GM23338 (cell line): ENCODE data around the gene HOXD4. TPM values are rescaled to one million over a fixed set of nuclear protein-coding genes. Genes with fewer than 3 reads are reported as not detected.
A peak's percentile ranks its signal among the peaks of the same experiment; 100 is the strongest.

Source experiments
- ATAC-seq: fragments of 200-7000 bp; cut with Tn5 transposase; 3 replicates; pipeline ENCODE4 v1.9.1; 2020
- DNase-seq: peaks from one replicate; pipeline ENCODE4 v3.0.0-alpha.2; 2015; ENCODE audit warnings: low spot score
- H2AFZ ChIP-seq: fragments of 200-600 bp; sonication (generic); 2 replicates; pipeline ENCODE4 v1.8.0; 2016; ENCODE audit warnings: antibody characterized with exemption, mild to moderate bottlenecking, moderate library complexity
- H3F3A ChIP-seq: fragments of 200-600 bp; sonication (generic); replicated peaks from 2 replicates; pipeline ENCODE4 v1.8.0; 2017; ENCODE audit warnings: antibody characterized with exemption, mixed run types, low read depth
- H3K27ac ChIP-seq: fragments of 200-600 bp; sonication (generic); 2 replicates; pipeline ENCODE4 v1.6.1; 2016; ENCODE audit warnings: low read depth
- H3K27me3 ChIP-seq: fragments of 200-600 bp; sonication (generic); 2 replicates; pipeline ENCODE4 v1.8.0; 2016; ENCODE audit warnings: mild to moderate bottlenecking, mixed run types, moderate library complexity; ENCODE audit not compliant: insufficient read depth
- H3K36me3 ChIP-seq: fragments of 200-600 bp; sonication (generic); 2 replicates; pipeline ENCODE4 v1.8.0; 2016; ENCODE audit warnings: mild to moderate bottlenecking; ENCODE audit not compliant: insufficient read depth
- H3K4me1 ChIP-seq: fragments of 200-600 bp; sonication (generic); 2 replicates; pipeline ENCODE4 v1.8.0; 2016; ENCODE audit warnings: mild to moderate bottlenecking, moderate library complexity; ENCODE audit not compliant: insufficient read depth
- H3K4me2 ChIP-seq: fragments of 200-600 bp; sonication (generic); 2 replicates; pipeline ENCODE4 v1.7.1; 2017; ENCODE audit warnings: mixed run types
- H3K4me3 ChIP-seq: fragments of 200-600 bp; sonication (generic); 2 replicates; pipeline ENCODE4 v1.6.1; 2016; ENCODE audit warnings: mixed run types
- H3K79me2 ChIP-seq: fragments of 200-600 bp; sonication (generic); replicated peaks from 2 replicates; pipeline ENCODE4 v1.8.0; 2017; ENCODE audit warnings: mild to moderate bottlenecking; ENCODE audit not compliant: insufficient read depth
- H3K9me2 ChIP-seq: fragments of 200-600 bp; sonication (generic); 2 replicates; pipeline ENCODE4 v1.8.0; 2017; ENCODE audit not compliant: insufficient read depth
- H4K20me1 ChIP-seq: fragments of 200-600 bp; sonication (generic); replicated peaks from 2 replicates; pipeline ENCODE4 v1.8.0; 2017; ENCODE audit warnings: mild to moderate bottlenecking; ENCODE audit not compliant: insufficient read depth
- H3K27ac Mint-ChIP-seq: 2 replicates; pipeline ENCODE4 v1.8.0; 2020; ENCODE audit warnings: inconsistent platforms, mild to moderate bottlenecking, moderate library complexity, mixed read lengths
- H3K27me3 Mint-ChIP-seq: 3 replicates; pipeline ENCODE4 v1.8.0; 2022; ENCODE audit warnings: low read depth, mild to moderate bottlenecking, moderate library complexity, mixed read lengths, inconsistent platforms; ENCODE audit not compliant: insufficient read depth, poor library complexity
- H3K36me3 Mint-ChIP-seq: 3 replicates; pipeline ENCODE4 v1.8.0; 2021; ENCODE audit warnings: low read depth, mild to moderate bottlenecking, inconsistent platforms, moderate library complexity, mixed read lengths
- H3K4me1 Mint-ChIP-seq: 3 replicates; pipeline ENCODE4 v1.8.0; 2020; ENCODE audit warnings: mild to moderate bottlenecking, inconsistent platforms, mixed read lengths
- H3K4me3 Mint-ChIP-seq: 3 replicates; pipeline ENCODE4 v1.8.0; 2021; ENCODE audit warnings: moderate library complexity, mild to moderate bottlenecking, inconsistent platforms, mixed read lengths
- H3K9me3 Mint-ChIP-seq: 3 replicates; pipeline ENCODE4 v1.8.0; 2020; ENCODE audit warnings: moderate library complexity, mild to moderate bottlenecking, inconsistent platforms, mixed read lengths
- CREB1 ChIP-seq: fragments of 250-450 bp; sonication (Bioruptor Pico); IDR thresholded peaks from 2 replicates; pipeline ENCODE4 v1.5.0; 2020; ENCODE audit warnings: low read depth, mild to moderate bottlenecking, moderate library complexity
- EZH2 ChIP-seq: fragments of 200-600 bp; sonication (generic); IDR thresholded peaks from one replicate; pipeline ENCODE4 v1.8.0; 2017; ENCODE audit warnings: antibody characterized with exemption, mild to moderate bottlenecking, low read depth; ENCODE audit not compliant: unreplicated experiment
- EZH2phosphoT487 ChIP-seq: fragments of 200-600 bp; sonication (generic); IDR thresholded peaks from one replicate; pipeline ENCODE4 v1.8.1; 2018; ENCODE audit warnings: antibody characterized with exemption; ENCODE audit not compliant: unreplicated experiment
- JUNB ChIP-seq: IDR thresholded peaks from one replicate; pipeline ENCODE4 v1.6.1; 2016; ENCODE audit warnings: antibody characterized with exemption; ENCODE audit not compliant: unreplicated experiment
- NANOG ChIP-seq: IDR thresholded peaks from 2 replicates; pipeline ENCODE4 v1.6.1; 2016; ENCODE audit warnings: antibody characterized with exemption, borderline replicate concordance
- POLR2AphosphoS5 ChIP-seq: IDR thresholded peaks from 2 replicates; pipeline ENCODE4 v1.6.1; 2016; ENCODE audit warnings: antibody characterized with exemption, low read depth
- STAT1 ChIP-seq: IDR thresholded peaks from one replicate; pipeline ENCODE4 v1.6.1; 2016; ENCODE audit warnings: antibody characterized with exemption; ENCODE audit not compliant: unreplicated experiment
- ZNF114 ChIP-seq: fragments of 250-450 bp; sonication (Bioruptor Pico); IDR thresholded peaks from 2 replicates; pipeline ENCODE4 v1.5.0; 2020; ENCODE audit warnings: mild to moderate bottlenecking, moderate library complexity
- ZNF331 ChIP-seq: fragments of 250-450 bp; sonication (Bioruptor Pico); IDR thresholded peaks from 2 replicates; pipeline ENCODE4 v1.5.0; 2020; ENCODE audit warnings: low read depth, mild to moderate bottlenecking, moderate library complexity
- polyA plus RNA-seq: library from polyadenylated mRNA; unstranded; fragments of >200 nt; fragmentation: Nextera tagmentation; extraction: Ambion mirVana; gene quantifications from 2 replicates; pipeline ENCODE4 v1.2.1, GENCODE V29; 2016
- total RNA-seq: library from RNA; depleted of rRNA; stranded (reverse); fragments of >200 nt; shearing (Covaris generic); gene quantifications from 2 replicates; pipeline ENCODE4 v1.2.3, GENCODE V29; 2014
- TF ChIP-seq, protein P1 (sequence below): IDR thresholded peaks from 2 replicates; pipeline ENCODE4 v1.6.1; 2016; ENCODE audit warnings: antibody characterized with exemption
- TF ChIP-seq, protein P2 (sequence below), 2 experiments: fragments of 200-600 bp in 1 of 2; sonication (generic) in 1 of 2; conservative IDR thresholded peaks; 2 replicates each; pipeline versions ENCODE4 v1.5.1 to v1.6.1; 2016 to 2017; ENCODE audit warnings: antibody characterized with exemption in 2 of 2, low read depth in 2 of 2, mild to moderate bottlenecking in 2 of 2, moderate library complexity in 1 of 2
- TF ChIP-seq, protein P3 (sequence below): IDR thresholded peaks from one replicate; pipeline ENCODE4 v1.6.1; 2018; ENCODE audit warnings: antibody characterized with exemption; ENCODE audit not compliant: unreplicated experiment
- TF ChIP-seq, protein P4 (sequence below): fragments of 250-450 bp; sonication (Bioruptor Pico); IDR thresholded peaks from 2 replicates; pipeline ENCODE4 v1.5.0; 2020; ENCODE audit warnings: mild to moderate bottlenecking, moderate library complexity

HOXD4 gene
- total and polyA plus RNA-seq, 2 experiments from 2014 or later: not detected

DNA sequence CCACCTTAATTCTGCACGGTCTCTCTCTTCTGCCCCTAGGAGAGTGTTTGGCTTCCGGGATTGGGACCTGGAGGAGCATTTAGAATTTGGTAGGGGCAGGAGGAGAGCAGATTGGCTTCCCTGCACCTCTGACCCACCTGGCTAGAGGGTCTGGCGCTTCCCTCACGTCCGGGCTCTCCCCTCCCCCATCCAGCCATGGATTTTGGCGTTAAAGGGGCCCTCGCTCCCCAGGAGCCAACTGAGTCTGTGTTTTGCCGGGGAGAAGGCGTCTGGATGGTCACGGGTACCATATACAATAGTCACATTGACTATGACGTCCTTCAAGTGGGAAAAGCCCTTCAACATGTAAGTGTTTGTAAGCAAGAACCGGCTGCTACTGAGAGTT is 12.3 kb downstream of the HOXD4 start:
- TF ChIP-seq CREB1: no peak
- no peak for TF ChIP-seq EZH2phosphoT487
- TF ChIP-seq, protein P1, sequence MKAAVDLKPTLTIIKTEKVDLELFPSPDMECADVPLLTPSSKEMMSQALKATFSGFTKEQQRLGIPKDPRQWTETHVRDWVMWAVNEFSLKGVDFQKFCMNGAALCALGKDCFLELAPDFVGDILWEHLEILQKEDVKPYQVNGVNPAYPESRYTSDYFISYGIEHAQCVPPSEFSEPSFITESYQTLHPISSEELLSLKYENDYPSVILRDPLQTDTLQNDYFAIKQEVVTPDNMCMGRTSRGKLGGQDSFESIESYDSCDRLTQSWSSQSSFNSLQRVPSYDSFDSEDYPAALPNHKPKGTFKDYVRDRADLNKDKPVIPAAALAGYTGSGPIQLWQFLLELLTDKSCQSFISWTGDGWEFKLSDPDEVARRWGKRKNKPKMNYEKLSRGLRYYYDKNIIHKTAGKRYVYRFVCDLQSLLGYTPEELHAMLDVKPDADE: no peak
- TF ChIP-seq NANOG: no peak
- TF ChIP-seq, protein P2, sequence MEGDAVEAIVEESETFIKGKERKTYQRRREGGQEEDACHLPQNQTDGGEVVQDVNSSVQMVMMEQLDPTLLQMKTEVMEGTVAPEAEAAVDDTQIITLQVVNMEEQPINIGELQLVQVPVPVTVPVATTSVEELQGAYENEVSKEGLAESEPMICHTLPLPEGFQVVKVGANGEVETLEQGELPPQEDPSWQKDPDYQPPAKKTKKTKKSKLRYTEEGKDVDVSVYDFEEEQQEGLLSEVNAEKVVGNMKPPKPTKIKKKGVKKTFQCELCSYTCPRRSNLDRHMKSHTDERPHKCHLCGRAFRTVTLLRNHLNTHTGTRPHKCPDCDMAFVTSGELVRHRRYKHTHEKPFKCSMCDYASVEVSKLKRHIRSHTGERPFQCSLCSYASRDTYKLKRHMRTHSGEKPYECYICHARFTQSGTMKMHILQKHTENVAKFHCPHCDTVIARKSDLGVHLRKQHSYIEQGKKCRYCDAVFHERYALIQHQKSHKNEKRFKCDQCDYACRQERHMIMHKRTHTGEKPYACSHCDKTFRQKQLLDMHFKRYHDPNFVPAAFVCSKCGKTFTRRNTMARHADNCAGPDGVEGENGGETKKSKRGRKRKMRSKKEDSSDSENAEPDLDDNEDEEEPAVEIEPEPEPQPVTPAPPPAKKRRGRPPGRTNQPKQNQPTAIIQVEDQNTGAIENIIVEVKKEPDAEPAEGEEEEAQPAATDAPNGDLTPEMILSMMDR (conservative IDR thresholded peaks at IDR 0.05; ENCODE audit: low read depth in 2 of 2): no peak
- no peak for TF ChIP-seq ZNF331 (CRISPR knock-in tag)
- no peak for TF ChIP-seq JUNB
- TF ChIP-seq, protein P3, sequence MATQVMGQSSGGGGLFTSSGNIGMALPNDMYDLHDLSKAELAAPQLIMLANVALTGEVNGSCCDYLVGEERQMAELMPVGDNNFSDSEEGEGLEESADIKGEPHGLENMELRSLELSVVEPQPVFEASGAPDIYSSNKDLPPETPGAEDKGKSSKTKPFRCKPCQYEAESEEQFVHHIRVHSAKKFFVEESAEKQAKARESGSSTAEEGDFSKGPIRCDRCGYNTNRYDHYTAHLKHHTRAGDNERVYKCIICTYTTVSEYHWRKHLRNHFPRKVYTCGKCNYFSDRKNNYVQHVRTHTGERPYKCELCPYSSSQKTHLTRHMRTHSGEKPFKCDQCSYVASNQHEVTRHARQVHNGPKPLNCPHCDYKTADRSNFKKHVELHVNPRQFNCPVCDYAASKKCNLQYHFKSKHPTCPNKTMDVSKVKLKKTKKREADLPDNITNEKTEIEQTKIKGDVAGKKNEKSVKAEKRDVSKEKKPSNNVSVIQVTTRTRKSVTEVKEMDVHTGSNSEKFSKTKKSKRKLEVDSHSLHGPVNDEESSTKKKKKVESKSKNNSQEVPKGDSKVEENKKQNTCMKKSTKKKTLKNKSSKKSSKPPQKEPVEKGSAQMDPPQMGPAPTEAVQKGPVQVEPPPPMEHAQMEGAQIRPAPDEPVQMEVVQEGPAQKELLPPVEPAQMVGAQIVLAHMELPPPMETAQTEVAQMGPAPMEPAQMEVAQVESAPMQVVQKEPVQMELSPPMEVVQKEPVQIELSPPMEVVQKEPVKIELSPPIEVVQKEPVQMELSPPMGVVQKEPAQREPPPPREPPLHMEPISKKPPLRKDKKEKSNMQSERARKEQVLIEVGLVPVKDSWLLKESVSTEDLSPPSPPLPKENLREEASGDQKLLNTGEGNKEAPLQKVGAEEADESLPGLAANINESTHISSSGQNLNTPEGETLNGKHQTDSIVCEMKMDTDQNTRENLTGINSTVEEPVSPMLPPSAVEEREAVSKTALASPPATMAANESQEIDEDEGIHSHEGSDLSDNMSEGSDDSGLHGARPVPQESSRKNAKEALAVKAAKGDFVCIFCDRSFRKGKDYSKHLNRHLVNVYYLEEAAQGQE: no peak
- TF ChIP-seq POLR2AphosphoS5: no peak
- TF ChIP-seq STAT1: no peak
- no peak for TF ChIP-seq EZH2
- TF ChIP-seq, protein P4, sequence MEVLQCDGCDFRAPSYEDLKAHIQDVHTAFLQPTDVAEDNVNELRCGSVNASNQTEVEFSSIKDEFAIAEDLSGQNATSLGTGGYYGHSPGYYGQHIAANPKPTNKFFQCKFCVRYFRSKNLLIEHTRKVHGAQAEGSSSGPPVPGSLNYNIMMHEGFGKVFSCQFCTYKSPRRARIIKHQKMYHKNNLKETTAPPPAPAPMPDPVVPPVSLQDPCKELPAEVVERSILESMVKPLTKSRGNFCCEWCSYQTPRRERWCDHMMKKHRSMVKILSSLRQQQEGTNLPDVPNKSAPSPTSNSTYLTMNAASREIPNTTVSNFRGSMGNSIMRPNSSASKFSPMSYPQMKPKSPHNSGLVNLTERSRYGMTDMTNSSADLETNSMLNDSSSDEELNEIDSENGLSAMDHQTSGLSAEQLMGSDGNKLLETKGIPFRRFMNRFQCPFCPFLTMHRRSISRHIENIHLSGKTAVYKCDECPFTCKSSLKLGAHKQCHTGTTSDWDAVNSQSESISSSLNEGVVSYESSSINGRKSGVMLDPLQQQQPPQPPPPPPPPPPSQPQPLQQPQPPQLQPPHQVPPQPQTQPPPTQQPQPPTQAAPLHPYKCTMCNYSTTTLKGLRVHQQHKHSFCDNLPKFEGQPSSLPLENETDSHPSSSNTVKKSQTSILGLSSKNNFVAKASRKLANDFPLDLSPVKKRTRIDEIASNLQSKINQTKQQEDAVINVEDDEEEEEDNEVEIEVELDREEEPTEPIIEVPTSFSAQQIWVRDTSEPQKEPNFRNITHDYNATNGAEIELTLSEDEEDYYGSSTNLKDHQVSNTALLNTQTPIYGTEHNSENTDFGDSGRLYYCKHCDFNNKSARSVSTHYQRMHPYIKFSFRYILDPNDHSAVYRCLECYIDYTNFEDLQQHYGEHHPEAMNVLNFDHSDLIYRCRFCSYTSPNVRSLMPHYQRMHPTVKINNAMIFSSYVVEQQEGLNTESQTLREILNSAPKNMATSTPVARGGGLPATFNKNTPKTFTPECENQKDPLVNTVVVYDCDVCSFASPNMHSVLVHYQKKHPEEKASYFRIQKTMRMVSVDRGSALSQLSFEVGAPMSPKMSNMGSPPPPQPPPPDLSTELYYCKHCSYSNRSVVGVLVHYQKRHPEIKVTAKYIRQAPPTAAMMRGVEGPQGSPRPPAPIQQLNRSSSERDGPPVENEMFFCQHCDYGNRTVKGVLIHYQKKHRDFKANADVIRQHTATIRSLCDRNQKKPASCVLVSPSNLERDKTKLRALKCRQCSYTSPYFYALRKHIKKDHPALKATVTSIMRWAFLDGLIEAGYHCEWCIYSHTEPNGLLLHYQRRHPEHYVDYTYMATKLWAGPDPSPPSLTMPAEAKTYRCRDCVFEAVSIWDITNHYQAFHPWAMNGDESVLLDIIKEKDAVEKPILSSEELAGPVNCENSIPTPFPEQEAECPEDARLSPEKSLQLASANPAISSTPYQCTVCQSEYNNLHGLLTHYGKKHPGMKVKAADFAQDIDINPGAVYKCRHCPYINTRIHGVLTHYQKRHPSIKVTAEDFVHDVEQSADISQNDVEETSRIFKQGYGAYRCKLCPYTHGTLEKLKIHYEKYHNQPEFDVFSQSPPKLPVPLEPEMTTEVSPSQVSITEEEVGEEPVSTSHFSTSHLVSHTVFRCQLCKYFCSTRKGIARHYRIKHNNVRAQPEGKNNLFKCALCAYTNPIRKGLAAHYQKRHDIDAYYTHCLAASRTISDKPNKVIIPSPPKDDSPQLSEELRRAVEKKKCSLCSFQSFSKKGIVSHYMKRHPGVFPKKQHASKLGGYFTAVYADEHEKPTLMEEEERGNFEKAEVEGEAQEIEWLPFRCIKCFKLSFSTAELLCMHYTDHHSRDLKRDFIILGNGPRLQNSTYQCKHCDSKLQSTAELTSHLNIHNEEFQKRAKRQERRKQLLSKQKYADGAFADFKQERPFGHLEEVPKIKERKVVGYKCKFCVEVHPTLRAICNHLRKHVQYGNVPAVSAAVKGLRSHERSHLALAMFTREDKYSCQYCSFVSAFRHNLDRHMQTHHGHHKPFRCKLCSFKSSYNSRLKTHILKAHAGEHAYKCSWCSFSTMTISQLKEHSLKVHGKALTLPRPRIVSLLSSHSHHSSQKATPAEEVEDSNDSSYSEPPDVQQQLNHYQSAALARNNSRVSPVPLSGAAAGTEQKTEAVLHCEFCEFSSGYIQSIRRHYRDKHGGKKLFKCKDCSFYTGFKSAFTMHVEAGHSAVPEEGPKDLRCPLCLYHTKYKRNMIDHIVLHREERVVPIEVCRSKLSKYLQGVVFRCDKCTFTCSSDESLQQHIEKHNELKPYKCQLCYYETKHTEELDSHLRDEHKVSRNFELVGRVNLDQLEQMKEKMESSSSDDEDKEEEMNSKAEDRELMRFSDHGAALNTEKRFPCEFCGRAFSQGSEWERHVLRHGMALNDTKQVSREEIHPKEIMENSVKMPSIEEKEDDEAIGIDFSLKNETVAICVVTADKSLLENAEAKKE: no peak
- no peak for TF ChIP-seq ZNF114 (CRISPR knock-in tag)
- Histone ChIP-seq H3K4me3 (0 out of 2 replicates have a peak overlapping the region, but pooled peaks have one; percentile 17), H3K27ac (no peak overlapping the region), H3F3A (peaks cover 19% of the 10 kb centered on the region), H3K4me2 (peak overlapping the region; percentile 73; the same call in 1 of the 2 replicates), H3K9me2 (no peaks in the 10 kb centered on the region), H3K36me3 (no peaks in the 10 kb centered on the region), H3K4me1 (peaks cover 45% of the 10 kb centered on the region), H2AFZ (no peak overlapping the region), H3K79me2 (no peaks in the 10 kb centered on the region), H4K20me1 (peaks cover 57% of the 10 kb centered on the region), H3K27me3 (peaks cover 100% of the 10 kb centered on the region)
- DNase-seq (peak; percentile 47), ATAC-seq (no peak)
- Mint-ChIP-seq H3K27me3 (peaks cover 100% of the 10 kb centered on the region), H3K4me3 (no peak overlapping the region; the same call in 2 of the 3 replicates), H3K9me3 (peaks cover 7% of the 10 kb centered on the region; the same call in 1 of the 3 replicates), H3K4me1 (peaks cover 36% of the 10 kb centered on the region), H3K27ac (no peak overlapping the region), H3K36me3 (no peaks in the 10 kb centered on the region)
